Fibroblast of pulmonary artery (primary cell): Measurements from ENCODE around the gene LRMDA.

ENCODE experiments used
- DNase-seq: peaks from one replicate; pipeline ENCODE4 v3.0.0-alpha.2; 2010; ENCODE audit warnings: low read depth
- H3K4me3 ChIP-seq: replicated peaks from 2 replicates; pipeline ENCODE4 v1.5.1; 2011; ENCODE audit warnings: low read depth, mild to moderate bottlenecking, control low read depth, low read length, moderate library complexity
- CTCF ChIP-seq: IDR thresholded peaks from 2 replicates; pipeline ENCODE4 v1.5.1; 2011; ENCODE audit warnings: mild to moderate bottlenecking, control low read depth, low read length, inconsistent platforms; ENCODE audit errors: missing control alignments

The LRMDA gene

GRCh38 chr10:75870039-75870645 is 438.7 kb downstream of the LRMDA start:
- H3K4me3 ChIP-seq, result no peak overlapping the region
- TF ChIP-seq CTCF, result no peak
- DNase-seq, result no peak

DNA sequence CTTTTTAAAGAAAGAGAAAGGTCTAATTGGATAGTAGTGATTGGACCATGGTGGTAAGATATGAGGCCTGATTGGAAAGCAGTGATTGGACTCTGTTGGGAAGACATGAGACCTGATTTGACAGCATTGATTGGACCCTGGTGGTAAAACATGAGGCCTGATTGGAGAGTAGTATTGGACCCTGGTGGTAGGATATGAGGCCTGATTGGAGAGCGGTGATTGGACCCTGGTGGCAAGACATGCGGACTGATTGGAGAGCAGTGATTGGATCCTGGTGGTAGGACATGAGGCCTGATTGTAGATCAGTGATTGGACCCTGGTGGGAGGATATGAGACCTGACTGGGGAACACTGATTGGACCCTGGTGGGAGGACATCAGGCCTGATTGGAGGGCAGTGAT is 444.3 kb downstream of the LRMDA start:
- DNase-seq, result no peak
- no peak overlapping the region for H3K4me3 ChIP-seq
- TF ChIP-seq CTCF, result no peak

GRCh38 chr10:75876710-75877109 is 445.3 kb downstream of the LRMDA start:
- no peak for TF ChIP-seq CTCF
- H3K4me3 ChIP-seq, result no peak overlapping the region
- no peak for DNase-seq

DNA sequence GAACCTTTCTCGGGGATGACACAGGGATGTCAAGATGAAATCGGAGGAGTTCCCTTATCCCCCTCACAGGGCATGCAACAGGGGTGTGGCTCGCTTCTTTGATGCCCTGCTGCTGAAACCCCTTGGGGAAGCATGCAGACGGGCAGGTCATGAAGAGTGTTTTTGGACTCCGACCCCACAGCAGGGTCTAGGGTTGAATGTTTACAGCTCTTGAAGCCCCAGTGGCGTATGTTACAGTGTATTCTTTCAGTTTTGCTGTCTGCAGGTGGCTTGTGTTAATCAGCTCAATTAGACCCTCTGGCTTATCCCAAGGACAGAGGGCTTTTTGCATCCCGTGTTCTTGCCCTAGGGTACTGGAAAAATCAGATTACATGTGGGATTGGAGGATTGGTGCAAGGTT is 446.5 kb downstream of the LRMDA start:
- DNase-seq, result no peak
- no peak overlapping the region for H3K4me3 ChIP-seq
- TF ChIP-seq CTCF, result no peak

GRCh38 chr10:75878586-75878985 is 447.2 kb downstream of the LRMDA start:
- no peak for TF ChIP-seq CTCF
- no peak for DNase-seq
- no peak overlapping the region for H3K4me3 ChIP-seq

GRCh38 chr10:75880031-75880775 is 448.8 kb downstream of the LRMDA start:
- no peak for TF ChIP-seq CTCF
- H3K4me3 ChIP-seq, result no peak overlapping the region
- no peak for DNase-seq
